Neutrophil (primary cell): ENCODE data around the gene C1orf167.

ENCODE experiments used
- H3K27ac ChIP-seq: fragments of 200-600 bp; sonication (generic); 2 replicates; pipeline ENCODE4 v1.5.1; 2016; ENCODE audit warnings: mild to moderate bottlenecking, moderate library complexity
- H3K27me3 ChIP-seq: fragments of 200-600 bp; sonication (generic); 2 replicates; pipeline ENCODE4 v1.6.0; 2016; ENCODE audit warnings: mild to moderate bottlenecking
- H3K36me3 ChIP-seq: fragments of 200-600 bp; sonication (generic); 2 replicates; pipeline ENCODE4 v1.5.1; 2017
- H3K4me1 ChIP-seq, 2 experiments: fragments of 200-600 bp in 1 of 2; sonication (generic) in 1 of 2; 1 replicate in 1 of 2; 2 replicates in 1 of 2; pipeline versions ENCODE4 v1.5.1 to v1.6.1; 2013 to 2016; ENCODE audit warnings: low read depth in 1 of 2, low read length in 1 of 2, mild to moderate bottlenecking in 1 of 2, moderate library complexity in 1 of 2; ENCODE audit not compliant: control insufficient read depth in 1 of 2, insufficient read depth in 1 of 2
- H3K4me3 ChIP-seq, 2 experiments: fragments of 200-600 bp in 1 of 2; sonication (generic) in 1 of 2; 1 replicate in 1 of 2; 2 replicates in 1 of 2; pipeline ENCODE4 v1.5.1; 2013 to 2016; ENCODE audit warnings: low read depth in 1 of 2, low read length in 1 of 2, mild to moderate bottlenecking in 1 of 2, moderate library complexity in 1 of 2
- H3K9me3 ChIP-seq: fragments of 200-600 bp; sonication (generic); 2 replicates; pipeline ENCODE4 v1.5.1; 2016
- TF ChIP-seq, protein P1 (sequence below): fragments of 200-600 bp; sonication (generic); IDR thresholded peaks from 2 replicates; pipeline ENCODE4 v1.5.1; 2016; ENCODE audit warnings: antibody characterized with exemption

Gene C1orf167

GRCh38 chr1:11719313-11720032, 42.5 kb upstream of the C1orf167 start:
- Histone ChIP-seq H3K27ac (peak overlapping the region; percentile 88), H3K36me3 (no peaks in the 10 kb centered on the region), H3K4me3 (peak overlapping the region; percentile 69 to 84), H3K27me3 (no peaks in the 10 kb centered on the region), H3K4me1 (peaks cover 49 to 55% of the 10 kb centered on the region in 2 experiments), H3K9me3 (no peaks in the 10 kb centered on the region)
- TF ChIP-seq, protein P1, sequence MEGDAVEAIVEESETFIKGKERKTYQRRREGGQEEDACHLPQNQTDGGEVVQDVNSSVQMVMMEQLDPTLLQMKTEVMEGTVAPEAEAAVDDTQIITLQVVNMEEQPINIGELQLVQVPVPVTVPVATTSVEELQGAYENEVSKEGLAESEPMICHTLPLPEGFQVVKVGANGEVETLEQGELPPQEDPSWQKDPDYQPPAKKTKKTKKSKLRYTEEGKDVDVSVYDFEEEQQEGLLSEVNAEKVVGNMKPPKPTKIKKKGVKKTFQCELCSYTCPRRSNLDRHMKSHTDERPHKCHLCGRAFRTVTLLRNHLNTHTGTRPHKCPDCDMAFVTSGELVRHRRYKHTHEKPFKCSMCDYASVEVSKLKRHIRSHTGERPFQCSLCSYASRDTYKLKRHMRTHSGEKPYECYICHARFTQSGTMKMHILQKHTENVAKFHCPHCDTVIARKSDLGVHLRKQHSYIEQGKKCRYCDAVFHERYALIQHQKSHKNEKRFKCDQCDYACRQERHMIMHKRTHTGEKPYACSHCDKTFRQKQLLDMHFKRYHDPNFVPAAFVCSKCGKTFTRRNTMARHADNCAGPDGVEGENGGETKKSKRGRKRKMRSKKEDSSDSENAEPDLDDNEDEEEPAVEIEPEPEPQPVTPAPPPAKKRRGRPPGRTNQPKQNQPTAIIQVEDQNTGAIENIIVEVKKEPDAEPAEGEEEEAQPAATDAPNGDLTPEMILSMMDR, result peak; percentile 97

DNA sequence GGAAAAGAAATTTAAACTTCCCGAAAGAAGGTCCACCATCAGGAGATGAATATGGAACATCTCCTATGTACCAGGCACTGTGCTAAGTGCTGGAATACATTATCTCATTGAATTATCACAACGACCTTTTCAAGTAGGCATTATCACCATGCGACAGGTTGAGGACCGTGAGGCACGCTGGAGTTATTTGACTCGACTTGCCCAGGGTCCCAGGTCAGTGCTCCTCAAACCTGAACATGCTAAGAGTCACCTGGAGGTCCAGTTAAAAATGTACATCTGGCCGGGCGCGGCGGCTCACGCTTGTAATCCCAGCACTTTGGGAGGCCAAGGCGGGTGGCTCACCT, 42.0 kb upstream of the C1orf167 start:
- Histone ChIP-seq H3K4me1 (peaks cover 54 to 60% of the 10 kb centered on the region in 2 experiments), H3K36me3 (no peaks in the 10 kb centered on the region), H3K4me3 (peak overlapping the region; percentile 69 to 84), H3K27me3 (no peaks in the 10 kb centered on the region), H3K9me3 (no peaks in the 10 kb centered on the region), H3K27ac (peak overlapping the region; percentile 88)
- TF ChIP-seq, protein P1, result no peak

DNA sequence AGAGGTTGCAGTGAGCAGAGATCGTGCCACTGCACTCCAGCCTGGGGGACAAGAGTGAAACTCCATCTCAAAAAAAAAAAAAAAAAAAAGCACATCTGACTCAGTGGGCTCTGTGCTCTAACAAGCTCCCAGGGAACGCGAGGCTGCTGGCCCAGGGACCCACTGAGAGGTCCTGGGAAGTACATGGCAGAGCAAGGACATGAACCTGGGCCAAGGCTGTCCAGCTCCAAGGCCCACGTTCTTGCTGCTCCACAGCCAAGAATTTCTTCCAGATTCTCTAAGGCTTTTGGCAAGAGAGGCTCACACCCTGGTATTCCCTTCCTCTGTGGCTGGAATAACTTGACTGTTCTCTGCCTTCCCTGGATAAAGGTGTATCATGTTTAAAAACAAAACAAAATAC, 41.5 kb upstream of the C1orf167 start:
- H3K4me3 ChIP-seq, result peak overlapping the region in 1 of 2 experiments; percentile 84
- TF ChIP-seq, protein P1, result no peak
- no peaks in the 10 kb centered on the region for H3K27me3 ChIP-seq
- no peaks in the 10 kb centered on the region for H3K9me3 ChIP-seq
- H3K4me1 ChIP-seq, result peaks cover 59 to 65% of the 10 kb centered on the region in 2 experiments
- no peaks in the 10 kb centered on the region for H3K36me3 ChIP-seq
- H3K27ac ChIP-seq, result peak overlapping the region; percentile 88

GRCh38 chr1:11721311-11721710, 40.7 kb upstream of the C1orf167 start:
- Histone ChIP-seq H3K4me1 (peaks cover 67 to 73% of the 10 kb centered on the region in 2 experiments), H3K4me3 (no peak overlapping the region), H3K27me3 (no peaks in the 10 kb centered on the region), H3K36me3 (no peaks in the 10 kb centered on the region), H3K9me3 (no peaks in the 10 kb centered on the region), H3K27ac (peak overlapping the region; percentile 23)
- TF ChIP-seq, protein P1, result no peak

DNA sequence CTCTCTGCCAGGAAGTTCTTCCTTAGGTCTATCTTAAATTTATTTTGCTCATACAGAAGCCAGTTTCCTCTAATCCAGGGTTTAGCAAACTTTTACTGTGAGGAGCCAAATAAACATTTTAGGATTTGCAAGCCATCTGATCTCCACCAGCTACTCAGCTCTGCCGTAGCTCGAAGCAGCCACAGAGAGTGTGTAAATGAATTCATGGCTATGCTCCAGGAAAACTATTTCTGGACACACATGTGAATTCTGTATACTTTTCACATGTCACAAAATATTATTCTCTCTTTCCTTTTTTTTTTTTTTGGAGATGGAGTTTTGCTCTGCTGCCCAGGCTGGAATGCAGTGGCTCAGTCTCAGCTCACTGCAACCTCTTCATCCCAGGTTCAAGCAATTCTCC, 39.5 kb upstream of the C1orf167 start:
- Histone ChIP-seq H3K27ac (peak overlapping the region; percentile 23), H3K4me3 (no peak overlapping the region), H3K36me3 (no peaks in the 10 kb centered on the region), H3K27me3 (no peaks in the 10 kb centered on the region), H3K9me3 (no peaks in the 10 kb centered on the region), H3K4me1 (peaks cover 79 to 86% of the 10 kb centered on the region in 2 experiments)
- TF ChIP-seq, protein P1, result no peak
